ENCODE results near the gene CHMP4B. TPM values are rescaled to one million over a fixed set of nuclear protein-coding genes. Genes with fewer than 3 reads are reported as not detected.

The CHMP4B gene
- total RNA-seq, 1 donor from 2014 or later: 77.8 TPM

- ATAC-seq: no peak
Measured at GRCh38 chr20:33865761-33866370, 54.7 kb downstream of the CHMP4B start.

- ATAC-seq: no peak
Measured at GRCh38 chr20:33866398-33867100, 55.4 kb downstream of the CHMP4B start.

GRCh38 chr20:33868042-33868441 lies 56.9 kb downstream of the CHMP4B start:
- no peak for ATAC-seq

DNA sequence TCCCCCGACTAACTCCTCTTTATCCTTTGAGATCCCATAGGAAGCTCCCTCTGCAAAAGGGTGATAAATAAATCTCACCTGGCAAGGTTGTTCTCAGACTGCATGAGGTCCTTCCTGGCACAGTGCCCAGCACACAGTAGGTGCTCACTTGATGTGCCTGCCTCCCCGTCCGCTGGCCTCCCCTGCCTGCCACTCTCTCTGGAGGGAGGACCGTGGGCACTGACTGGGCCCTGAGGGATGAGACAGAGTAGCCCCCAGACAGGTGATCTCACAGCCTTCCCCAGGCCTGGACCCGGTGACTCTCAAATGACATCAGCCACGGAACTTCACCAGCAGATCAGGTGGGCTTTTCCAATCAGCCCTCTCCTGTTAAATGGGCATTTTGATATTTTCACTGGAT lies 57.4 kb downstream of the CHMP4B start:
- ATAC-seq: no peak

GRCh38 chr20:33869283-33869682 lies 58.1 kb downstream of the CHMP4B start:
- no peak for ATAC-seq

- no peak for ATAC-seq
Measured at GRCh38 chr20:33871362-33871761, 60.2 kb downstream of the CHMP4B start.

- ATAC-seq: no peak
Measured at GRCh38 chr20:33874129-33874528, 63.0 kb downstream of the CHMP4B start.

GRCh38 chr20:33875055-33875454 lies 63.9 kb downstream of the CHMP4B start:
- ATAC-seq: peak; percentile 56

GRCh38 chr20:33875534-33876026 lies 64.4 kb downstream of the CHMP4B start:
- ATAC-seq: no peak

- no peak for ATAC-seq
Measured at GRCh38 chr20:33878583-33878982, 67.4 kb downstream of the CHMP4B start.

DNA sequence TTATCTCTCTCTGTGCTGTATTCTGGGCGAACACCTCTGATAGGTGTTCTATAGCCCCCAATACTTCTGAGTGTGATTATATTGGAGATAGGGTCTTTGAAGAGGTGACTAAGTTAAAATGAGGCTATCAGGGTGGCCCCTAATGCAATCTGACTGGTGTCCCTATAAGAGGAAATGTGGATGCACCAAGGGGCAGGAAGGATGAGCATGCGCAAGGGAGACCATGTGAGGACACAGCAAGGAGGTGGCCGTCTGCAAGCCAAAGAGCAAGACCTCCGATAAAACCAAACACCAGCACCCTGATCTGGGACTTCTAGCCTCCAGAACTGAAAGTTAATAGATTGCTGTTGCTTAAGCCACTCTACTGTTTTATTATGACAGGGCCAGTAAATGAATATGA lies 69.2 kb downstream of the CHMP4B start:
- ATAC-seq: no peak

- ATAC-seq: no peak
Measured at GRCh38 chr20:33881989-33882388, 70.8 kb downstream of the CHMP4B start.

DNA sequence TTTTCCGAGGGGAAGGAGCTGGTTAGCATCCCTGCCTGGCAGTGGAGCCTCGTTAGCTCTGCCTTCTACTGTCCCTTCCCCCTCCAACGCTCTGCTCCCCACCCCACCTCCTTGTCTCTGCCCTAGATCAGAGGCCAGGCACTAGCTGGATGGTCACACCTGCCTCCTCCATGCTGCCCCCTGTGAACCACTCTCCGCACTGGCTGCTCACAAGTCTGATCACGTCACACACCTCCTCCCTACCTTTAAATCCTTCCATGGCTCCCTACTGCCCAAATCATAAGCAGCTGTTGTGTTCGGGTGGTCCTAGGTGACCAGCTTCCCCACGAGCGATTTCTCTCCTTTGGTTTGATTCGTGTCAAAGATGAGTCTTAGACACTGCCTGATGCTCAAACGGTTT lies 71.3 kb downstream of the CHMP4B start:
- no peak for ATAC-seq

DNA sequence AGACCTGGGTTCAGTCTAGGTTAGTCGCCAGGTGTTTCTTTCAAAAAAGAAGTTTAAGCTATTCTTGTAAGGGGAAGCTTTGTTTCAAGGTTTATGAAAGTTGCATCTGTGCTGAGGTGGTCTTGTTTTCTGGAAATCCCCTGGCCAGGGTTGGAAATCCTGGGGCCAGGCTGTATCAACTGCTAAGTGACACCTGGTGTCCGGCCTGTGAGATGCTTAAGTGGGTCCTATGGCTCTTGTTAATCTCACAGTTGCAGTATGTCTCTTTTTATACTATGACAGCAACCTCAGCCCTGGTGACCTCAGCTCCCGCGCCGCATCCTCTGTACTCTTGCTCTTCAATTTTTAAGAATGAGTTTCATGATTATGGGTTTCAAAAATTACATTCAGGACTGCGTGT lies 72.0 kb downstream of the CHMP4B start:
- ATAC-seq: no peak

DNA sequence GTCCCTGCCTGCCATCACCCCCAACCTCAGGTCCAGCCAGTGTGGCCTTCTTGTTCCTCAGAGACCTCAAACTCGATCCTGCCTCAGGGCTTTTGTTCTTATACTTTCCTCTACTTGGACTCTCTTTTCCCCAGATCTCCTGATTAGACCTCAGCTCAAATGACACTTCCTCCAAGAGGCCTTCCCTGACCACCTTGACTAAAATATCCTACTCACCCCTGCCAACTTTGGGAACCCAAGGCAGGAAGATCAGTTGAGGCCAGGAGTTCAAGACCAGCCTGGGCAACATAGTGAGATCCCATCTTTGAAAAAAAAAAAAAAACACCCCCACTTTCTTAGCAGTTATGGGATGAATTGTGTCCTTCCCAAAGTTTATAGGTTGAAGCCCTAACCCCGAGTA lies 73.5 kb downstream of the CHMP4B start:
- no peak for ATAC-seq

- ATAC-seq: no peak
Measured at GRCh38 chr20:33889312-33889711, 78.2 kb downstream of the CHMP4B start.

DNA sequence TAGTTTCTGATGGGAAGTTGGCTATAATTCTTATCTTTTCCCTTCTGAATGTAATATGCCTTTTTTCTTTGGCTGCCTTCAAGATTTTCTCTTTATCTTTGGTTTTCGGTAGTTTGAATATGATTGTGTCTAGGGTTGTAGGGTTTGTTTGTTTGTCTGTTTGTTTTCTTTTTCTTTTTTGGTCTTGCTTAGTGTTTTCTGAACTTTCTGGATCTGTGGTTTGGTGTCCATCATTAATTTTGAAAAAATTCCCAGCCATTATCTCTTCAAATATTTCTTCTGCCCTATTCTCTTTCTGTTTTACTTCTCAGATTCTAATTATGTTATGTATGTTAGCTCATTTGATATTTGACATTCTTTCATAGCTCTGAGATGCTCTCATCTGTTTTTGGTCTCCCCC lies 79.4 kb downstream of the CHMP4B start:
- ATAC-seq: no peak

DNA sequence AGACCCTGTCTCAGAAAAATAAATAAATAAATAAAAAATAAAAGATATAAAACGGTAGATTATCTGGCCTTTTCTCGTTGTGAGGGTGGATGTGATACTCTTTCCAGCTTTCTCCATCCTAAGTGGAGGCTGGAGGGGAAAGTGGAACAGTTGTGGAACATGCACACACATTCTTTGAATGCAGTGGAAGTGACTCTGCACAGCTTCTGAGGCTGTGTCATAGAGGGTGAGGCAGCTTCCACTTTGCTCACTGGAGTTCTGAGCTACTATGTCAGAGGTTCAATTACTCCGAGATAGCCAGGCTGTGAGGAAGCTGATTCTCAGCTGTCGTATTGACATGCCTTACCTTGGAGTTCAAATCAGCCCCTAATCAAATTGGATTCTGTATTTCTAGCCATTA lies 82.2 kb downstream of the CHMP4B start:
- peak; percentile 41 for ATAC-seq

- no peak for ATAC-seq
Measured at GRCh38 chr20:33894798-33895197, 83.7 kb downstream of the CHMP4B start.

DNA sequence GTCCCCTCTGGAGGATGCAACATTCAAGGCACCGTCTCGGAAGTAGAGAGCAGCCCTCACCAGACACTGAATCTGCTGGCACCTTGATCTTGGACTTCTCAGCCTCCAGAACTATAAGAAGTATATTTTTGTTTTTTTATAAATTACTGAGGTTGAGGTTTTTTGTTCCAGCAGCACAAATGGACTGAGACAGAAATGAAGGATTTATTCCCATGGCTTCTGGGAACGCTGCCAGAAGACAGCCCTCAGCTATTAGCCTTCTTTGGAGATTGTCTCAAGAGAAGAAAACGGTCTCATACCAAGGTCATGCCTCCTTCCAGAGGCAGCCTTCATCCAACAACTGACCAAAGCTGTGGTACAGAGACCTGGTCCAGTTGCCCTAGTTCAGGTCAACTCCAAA lies 85.4 kb downstream of the CHMP4B start:
- no peak for ATAC-seq

GRCh38 chr20:33897313-33897912 lies 86.3 kb downstream of the CHMP4B start:
- ATAC-seq: no peak

GRCh38 chr20:33899106-33899505 lies 88.0 kb downstream of the CHMP4B start:
- no peak for ATAC-seq

DNA sequence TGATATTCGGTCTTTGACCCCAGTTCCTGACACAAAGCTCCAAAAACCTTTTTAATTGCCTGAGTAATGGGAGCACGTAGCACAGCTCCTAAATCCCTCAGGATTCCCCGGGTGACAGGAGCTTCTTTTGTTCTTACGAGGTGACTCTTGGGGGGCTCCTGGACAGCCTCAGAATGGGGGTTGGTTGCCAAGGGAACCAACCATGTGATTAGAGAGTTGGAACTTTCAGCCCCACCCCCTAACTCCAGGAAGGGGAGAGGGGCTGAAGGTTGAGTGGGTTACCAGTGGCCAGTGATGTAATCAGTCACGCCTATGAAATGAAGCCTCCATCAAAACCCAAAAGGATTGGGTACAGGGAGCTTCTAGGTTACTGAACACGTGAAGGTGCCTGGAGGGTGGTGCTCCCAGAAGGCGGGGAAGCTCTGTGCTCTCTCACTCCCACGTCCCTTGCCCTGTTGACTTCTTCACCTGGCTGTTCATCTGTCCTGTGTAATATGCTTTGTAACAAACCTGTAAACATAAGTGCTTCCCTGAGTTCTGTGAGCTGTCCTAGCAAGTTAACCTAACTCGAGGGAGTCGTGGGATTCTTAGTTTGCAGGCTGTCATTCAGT lies 89.5 kb downstream of the CHMP4B start:
- no peak for ATAC-seq

- no peak for ATAC-seq
Measured at GRCh38 chr20:33901132-33901523, 90.0 kb downstream of the CHMP4B start.
